Dedifferentiated amniotic fluid mesenchymal stem cell (primary cell): ENCODE data around the gene PRKAR1B.
"Not testable (repeated sequence)": the region's sequence is repeated elsewhere in the genome, so short reads cannot be mapped to it uniquely, and the experiment has no call there.

Source experiments
- DNase-seq: peaks from one replicate; pipeline ENCODE4 v3.0.0-alpha.2; 2016; ENCODE audit errors: extremely low spot score

The PRKAR1B gene

GRCh38 chr7:668139-668931, 58.7 kb downstream of the PRKAR1B start:
- DNase-seq = peak; percentile 54

GRCh38 chr7:666454-667292, 60.4 kb downstream of the PRKAR1B start:
- no peak for DNase-seq

- DNase-seq = no peak
These were observed 61.2 kb downstream of the PRKAR1B start for GRCh38 chr7:665736-666453.

GRCh38 chr7:664997-665735, 61.9 kb downstream of the PRKAR1B start:
- DNase-seq = peak; percentile 43

GRCh38 chr7:664402-664775, 62.7 kb downstream of the PRKAR1B start:
- DNase-seq = no peak

GRCh38 chr7:662576-662975, 64.5 kb downstream of the PRKAR1B start:
- no peak for DNase-seq

- DNase-seq = no peak
These were observed 67.1 kb downstream of the PRKAR1B start for GRCh38 chr7:659996-660395.

- DNase-seq = no peak
These were observed 67.7 kb downstream of the PRKAR1B start for GRCh38 chr7:659306-659847.

GRCh38 chr7:657565-658119, 69.4 kb downstream of the PRKAR1B start:
- no peak for DNase-seq

- not testable (repeated sequence) for DNase-seq
These were observed 70.1 kb downstream of the PRKAR1B start for GRCh38 chr7:657010-657409.

GRCh38 chr7:655758-656157, 71.3 kb downstream of the PRKAR1B start:
- DNase-seq = no peak

GRCh38 chr7:653829-654764, 73.0 kb downstream of the PRKAR1B start:
- DNase-seq = no peak

- DNase-seq = no peak
These were observed 74.2 kb downstream of the PRKAR1B start for GRCh38 chr7:652881-653280.

GRCh38 chr7:652167-652566, 74.9 kb downstream of the PRKAR1B start:
- DNase-seq = not testable (repeated sequence)

- DNase-seq = no peak
These were observed 75.9 kb downstream of the PRKAR1B start for GRCh38 chr7:651032-651728.

GRCh38 chr7:650339-651031, 76.6 kb downstream of the PRKAR1B start:
- no peak for DNase-seq

- DNase-seq = no peak
These were observed 80.1 kb downstream of the PRKAR1B start for GRCh38 chr7:646951-647350.

GRCh38 chr7:646487-646886, 80.6 kb downstream of the PRKAR1B start:
- no peak for DNase-seq

- DNase-seq = no peak
These were observed 81.5 kb downstream of the PRKAR1B start for GRCh38 chr7:645606-646005.
